OCI-LY1 (cell line): Measurements from ENCODE around the gene DYSF.

Experiments used
- CTCF ChIP-seq: fragments of 200-600 bp; sonication (generic), shearing (Covaris generic); IDR thresholded peaks from 2 replicates; pipeline ENCODE4 v1.5.1; 2017; ENCODE audit warnings: mild to moderate bottlenecking, antibody characterized with exemption, low read length, moderate library complexity, mixed read lengths
- EZH2 ChIP-seq: fragments of 200-600 bp; sonication (generic), shearing (Covaris generic); IDR thresholded peaks from 2 replicates; pipeline ENCODE4 v1.8.0; 2017; ENCODE audit warnings: borderline replicate concordance, mixed run types, mild to moderate bottlenecking, antibody characterized with exemption, low read length, moderate library complexity, mixed read lengths

- TF ChIP-seq CTCF (no peak), EZH2 (no peak)
These were observed 4.6 kb downstream of the DYSF start for GRCh38 chr2:71457923-71458322.
